Tibial nerve (tissue), 4 donors: ENCODE data around the gene OR52K1. TPM values are rescaled to one million over a fixed set of nuclear protein-coding genes. Genes with fewer than 3 reads are reported as not detected.

Source experiments
- DNase-seq, 2 donors: peaks; one replicate each; pipeline ENCODE4 v3.0.0-alpha.2; 2019; ENCODE audit warnings: low spot score in 2 of 2
- H3K27ac ChIP-seq, 4 donors: fragments of 200-600 bp; sonication (generic) in 3 of 4; one replicate each; pipeline ENCODE4 v1.5.1; 2017 to 2019; ENCODE audit warnings: mild to moderate bottlenecking in 1 of 4
- H3K27me3 ChIP-seq, 2 donors: fragments of 200-600 bp; sonication (generic) in 1 of 2; one replicate each; pipeline versions ENCODE4 v1.5.1 to v1.6.0; 2017 to 2019
- H3K36me3 ChIP-seq, 3 donors: fragments of 200-600 bp; sonication (generic); one replicate each; pipeline ENCODE4 v1.5.1; 2018 to 2019
- H3K4me1 ChIP-seq, 4 donors: fragments of 200-600 bp; sonication (generic) in 3 of 4; one replicate each; pipeline ENCODE4 v1.5.1; 2017 to 2019
- H3K4me3 ChIP-seq, 4 donors: fragments of 200-600 bp; sonication (generic) in 3 of 4; one replicate each; pipeline ENCODE4 v1.5.1; 2017 to 2019; ENCODE audit warnings: mild to moderate bottlenecking in 1 of 4, moderate library complexity in 1 of 4
- H3K9me3 ChIP-seq, 4 donors: fragments of 200-600 bp; sonication (generic) in 3 of 4; one replicate each; pipeline ENCODE4 v1.5.1; 2017 to 2019
- CTCF ChIP-seq, 5 experiments: fragments of 200-600 bp in 3 of 5; fragments of 450-650 bp in 2 of 5; sonication (generic) in 3 of 5; IDR thresholded peaks; one replicate each; pipeline ENCODE4 v1.5.1; 2016 to 2019; ENCODE audit warnings: antibody characterized with exemption in 5 of 5, mild to moderate bottlenecking in 3 of 5, moderate library complexity in 2 of 5
- EP300 ChIP-seq, 2 donors: sonication (generic); formaldehyde crosslinking; IDR thresholded peaks; one replicate each; pipeline ENCODE4 v1.6.1; 2017; ENCODE audit warnings: antibody characterized with exemption in 2 of 2, mild to moderate bottlenecking in 1 of 2
- POLR2A ChIP-seq, 2 donors: fragments of 450-650 bp; IDR thresholded peaks; one replicate each; pipeline ENCODE4 v1.6.1; 2017; ENCODE audit warnings: antibody characterized with exemption in 2 of 2, mild to moderate bottlenecking in 2 of 2, moderate library complexity in 2 of 2
- WGBS, 2 donors: methylation state at CpG; one replicate each; pipeline ENCODE4 v1.1.5; 2018; 5-methylcytosine and 5-hydroxymethylcytosine counted together
- total RNA-seq, 4 donors: library from RNA; depleted of rRNA; stranded (reverse); fragments of >200 nt; gene quantifications; one replicate each; pipeline ENCODE4 v1.1.0, GENCODE V29; 2016

OR52K1 gene
- total RNA-seq, 4 donors from 2014 or later, result not detected

GRCh38 chr11:4464216-4465159 lies 18.0 kb upstream of the OR52K1 start:
- 88% methylated on average over 5 of the region's 5 CpGs for WGBS, 2 donors

GRCh38 chr11:4465407-4465806 lies 17.0 kb upstream of the OR52K1 start:
- DNase-seq, result no peak
- H3K27me3 ChIP-seq, result no peaks in the 10 kb centered on the region
- H3K27ac ChIP-seq, result no peak overlapping the region
- no peak overlapping the region for H3K4me3 ChIP-seq
- H3K4me1 ChIP-seq, result peaks cover 0 to under 1% (median 0%) of the 10 kb centered on the region in 4 donors
- 79% methylated on average over 1 of the region's 1 CpG for WGBS, 2 donors
- no peaks in the 10 kb centered on the region for H3K36me3 ChIP-seq
- peaks cover 0 to 10% (median 1%) of the 10 kb centered on the region in 4 donors for H3K9me3 ChIP-seq
- no peak for TF ChIP-seq CTCF (IDR thresholded peaks at IDR 0.05)
- TF ChIP-seq POLR2A (IDR thresholded peaks at IDR 0.05), result no peak
- TF ChIP-seq EP300 (IDR thresholded peaks at IDR 0.05), result no peak

More at GRCh38 chr11:4464216-4465159, 18.0 kb upstream of the OR52K1 start:
- no peaks in the 10 kb centered on the region for H3K27me3 ChIP-seq
- H3K4me1 ChIP-seq, result peaks cover 0 to 10% (median 0%) of the 10 kb centered on the region in 4 donors
- no peaks in the 10 kb centered on the region for H3K36me3 ChIP-seq
- no peak overlapping the region for H3K4me3 ChIP-seq
- no peak overlapping the region for H3K27ac ChIP-seq
- peaks cover 0 to 10% (median 1%) of the 10 kb centered on the region in 4 donors for H3K9me3 ChIP-seq
- no peak for DNase-seq
- no peak for TF ChIP-seq EP300 (IDR thresholded peaks at IDR 0.05)
- TF ChIP-seq POLR2A (IDR thresholded peaks at IDR 0.05), result no peak
- TF ChIP-seq CTCF (IDR thresholded peaks at IDR 0.05), result no peak

GRCh38 chr11:4466131-4466870 lies 16.1 kb upstream of the OR52K1 start:
- H3K36me3 ChIP-seq, result no peaks in the 10 kb centered on the region
- no peaks in the 10 kb centered on the region for H3K4me1 ChIP-seq
- DNase-seq, result no peak
- H3K27ac ChIP-seq, result no peak overlapping the region
- 43 to 53% methylated on average over 5 of the region's 5 CpGs for WGBS, 2 donors
- TF ChIP-seq POLR2A (IDR thresholded peaks at IDR 0.05) (no peak), CTCF (IDR thresholded peaks at IDR 0.05) (no peak), EP300 (IDR thresholded peaks at IDR 0.05) (no peak)
- H3K27me3 ChIP-seq, result no peaks in the 10 kb centered on the region
- H3K9me3 ChIP-seq, result peaks cover 0 to 10% (median 1%) of the 10 kb centered on the region in 4 donors
- H3K4me3 ChIP-seq, result no peak overlapping the region

DNA sequence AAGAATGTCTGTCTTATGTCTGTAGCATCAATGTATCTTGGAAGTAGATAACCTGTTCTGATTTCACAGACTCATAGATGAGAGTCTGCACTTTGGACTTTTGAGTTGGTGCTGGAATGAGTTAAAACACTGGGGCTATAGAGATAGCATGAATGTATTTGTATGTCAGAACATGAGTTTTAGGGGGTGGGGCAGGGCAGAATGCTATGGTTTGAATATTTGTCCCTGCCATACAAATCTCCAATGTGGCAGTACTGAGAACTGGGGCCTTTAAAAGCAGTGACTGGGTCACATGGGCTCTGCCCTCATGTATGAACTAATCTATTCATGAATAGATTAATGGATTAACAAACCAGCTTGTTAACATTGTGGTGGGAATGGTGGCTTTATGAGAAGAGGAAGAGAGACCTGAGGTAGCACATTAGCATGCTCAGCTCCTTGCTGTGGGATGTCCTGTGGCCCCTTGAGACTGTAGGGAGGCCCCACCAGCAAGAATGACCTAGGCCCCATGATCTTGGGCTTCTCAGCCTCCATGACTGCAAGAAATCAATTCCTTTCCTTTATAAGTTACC lies 15.5 kb upstream of the OR52K1 start:
- no peak overlapping the region for H3K27ac ChIP-seq
- H3K4me3 ChIP-seq, result no peak overlapping the region
- no peaks in the 10 kb centered on the region for H3K4me1 ChIP-seq
- TF ChIP-seq EP300 (IDR thresholded peaks at IDR 0.05) (no peak), POLR2A (IDR thresholded peaks at IDR 0.05) (no peak), CTCF (IDR thresholded peaks at IDR 0.05) (no peak)
- DNase-seq, result no peak
- no peaks in the 10 kb centered on the region for H3K36me3 ChIP-seq
- no peaks in the 10 kb centered on the region for H3K27me3 ChIP-seq
- H3K9me3 ChIP-seq, result peaks cover 0 to 10% (median 1%) of the 10 kb centered on the region in 4 donors
